Fibroblast of the aortic adventitia (primary cell): ENCODE data around the gene CHKB. TPM values are rescaled to one million over a fixed set of nuclear protein-coding genes. Genes with fewer than 3 reads are reported as not detected.
"Not testable (repeated sequence)": the region's sequence is repeated elsewhere in the genome, so short reads cannot be mapped to it uniquely, and the experiment has no call there.

ENCODE experiments used
- DNase-seq: peaks from one replicate; pipeline ENCODE4 v3.0.0-alpha.2; 2010; ENCODE audit warnings: low read depth
- H3K4me3 ChIP-seq: 2 replicates; pipeline ENCODE4 v1.5.1; 2011; ENCODE audit warnings: low read depth, mild to moderate bottlenecking, control low read depth, low read length, moderate library complexity
- CTCF ChIP-seq: IDR thresholded peaks from 2 replicates; pipeline ENCODE4 v1.5.1; 2011; ENCODE audit warnings: mild to moderate bottlenecking, low read length, control low read depth, inconsistent platforms; ENCODE audit not compliant: insufficient read depth
- total RNA-seq: library from RNA; depleted of rRNA; stranded (reverse); fragments of >200 nt; gene quantifications from 2 replicates; pipeline ENCODE4 v1.2.3, GENCODE V29; 2012; ENCODE audit warnings: low replicate concordance

CHKB gene
- total RNA-seq, 1 donor = 20.2 TPM

- no peak overlapping the region for H3K4me3 ChIP-seq
Measured at GRCh38 chr22:50540381-50540780, 42.3 kb downstream of the CHKB start.

GRCh38 chr22:50537765-50538164 is 44.9 kb downstream of the CHKB start:
- no peak for DNase-seq
- TF ChIP-seq CTCF = no peak
- H3K4me3 ChIP-seq = no peak overlapping the region

More at GRCh38 chr22:50540381-50540780, 42.3 kb downstream of the CHKB start:
- no peak for TF ChIP-seq CTCF
- no peak for DNase-seq

- TF ChIP-seq CTCF = no peak
- H3K4me3 ChIP-seq = no peak overlapping the region
- DNase-seq = no peak
Measured at GRCh38 chr22:50536226-50536625, 46.4 kb downstream of the CHKB start.

GRCh38 chr22:50535113-50535512 is 47.5 kb downstream of the CHKB start:
- DNase-seq = no peak
- no peak overlapping the region for H3K4me3 ChIP-seq
- no peak for TF ChIP-seq CTCF

- H3K4me3 ChIP-seq = not testable (repeated sequence)
- DNase-seq = peak; percentile 53
Measured at GRCh38 chr22:50533856-50534711, 48.6 kb downstream of the CHKB start.

- no peak overlapping the region for H3K4me3 ChIP-seq
- no peak for DNase-seq
- no peak for TF ChIP-seq CTCF
Measured at GRCh38 chr22:50532824-50533796, 49.5 kb downstream of the CHKB start.

- DNase-seq = peak; percentile 54
- H3K4me3 ChIP-seq = peak overlapping the region; percentile 69
- no peak for TF ChIP-seq CTCF
Measured at GRCh38 chr22:50531962-50532674, 50.5 kb downstream of the CHKB start.
